WERI-Rb-1 (cell line): ENCODE data around the gene EIF4EBP3.

Source experiments
- DNase-seq: peaks from one replicate; pipeline ENCODE4 v3.0.0-alpha.2; 2020
- H3K27ac ChIP-seq: fragments of 250-450 bp; sonication (Bioruptor Pico); 2 replicates; pipeline ENCODE4 v1.5.1; 2020; ENCODE audit warnings: mild to moderate bottlenecking, moderate library complexity
- H3K27me3 ChIP-seq: fragments of 250-450 bp; sonication (Bioruptor Pico); 2 replicates; pipeline ENCODE4 v1.5.1; 2021; ENCODE audit warnings: mild to moderate bottlenecking, low read depth, moderate library complexity; ENCODE audit not compliant: insufficient read depth, severe bottlenecking
- H3K36me3 ChIP-seq: fragments of 250-450 bp; sonication (Bioruptor Pico); 2 replicates; pipeline ENCODE4 v1.5.1; 2020; ENCODE audit warnings: mild to moderate bottlenecking, moderate library complexity
- H3K4me3 ChIP-seq: 2 replicates; pipeline ENCODE4 v1.5.1; 2011; ENCODE audit warnings: low read depth, mild to moderate bottlenecking, control low read depth, low read length
- H3K9me3 ChIP-seq: fragments of 250-450 bp; sonication (Bioruptor Pico); 2 replicates; pipeline ENCODE4 v1.5.1; 2021; ENCODE audit warnings: mild to moderate bottlenecking, moderate library complexity; ENCODE audit not compliant: severe bottlenecking
- TF ChIP-seq, protein P1 (sequence below): IDR thresholded peaks from 2 replicates; pipeline ENCODE4 v1.5.1; 2011; ENCODE audit warnings: low read depth, mild to moderate bottlenecking, control low read depth, inconsistent platforms, low read length

EIF4EBP3 gene

DNA sequence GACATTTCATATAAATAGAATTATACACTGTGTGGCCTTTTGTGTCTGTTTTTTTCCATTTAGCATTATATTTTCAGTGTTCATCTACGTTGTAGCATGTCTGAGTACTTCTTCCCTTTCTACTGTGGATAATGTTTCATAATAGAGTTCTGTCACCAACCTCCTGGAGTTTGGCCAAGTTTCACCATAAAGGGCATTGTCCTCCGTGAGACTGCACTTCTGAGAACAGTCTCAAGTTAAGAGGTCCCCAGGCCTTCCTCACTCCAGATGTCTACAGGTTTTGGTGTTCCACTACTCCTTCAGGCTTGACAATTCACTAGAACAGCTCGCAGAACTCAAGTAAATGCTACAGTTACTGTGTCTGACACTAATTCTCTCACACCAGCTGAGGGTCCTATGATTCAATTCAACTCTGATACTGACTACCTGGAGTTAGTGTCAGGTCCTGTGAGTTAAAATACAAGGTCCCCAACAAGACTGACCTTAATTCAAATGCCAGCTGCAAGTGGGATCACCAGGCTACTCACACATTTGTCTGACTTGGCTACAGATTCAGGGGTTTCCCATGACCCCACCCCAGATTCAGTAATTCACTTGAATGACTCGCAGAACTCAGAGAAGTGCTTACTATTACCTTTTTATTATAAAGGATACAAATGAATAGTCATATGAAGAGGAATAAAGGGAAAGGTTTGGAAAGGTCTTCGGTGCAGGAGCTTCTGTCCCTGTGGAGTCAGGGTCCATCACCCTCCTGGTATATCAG is 48.3 kb downstream of the EIF4EBP3 start:
- no peaks in the 10 kb centered on the region for H3K9me3 ChIP-seq

DNA sequence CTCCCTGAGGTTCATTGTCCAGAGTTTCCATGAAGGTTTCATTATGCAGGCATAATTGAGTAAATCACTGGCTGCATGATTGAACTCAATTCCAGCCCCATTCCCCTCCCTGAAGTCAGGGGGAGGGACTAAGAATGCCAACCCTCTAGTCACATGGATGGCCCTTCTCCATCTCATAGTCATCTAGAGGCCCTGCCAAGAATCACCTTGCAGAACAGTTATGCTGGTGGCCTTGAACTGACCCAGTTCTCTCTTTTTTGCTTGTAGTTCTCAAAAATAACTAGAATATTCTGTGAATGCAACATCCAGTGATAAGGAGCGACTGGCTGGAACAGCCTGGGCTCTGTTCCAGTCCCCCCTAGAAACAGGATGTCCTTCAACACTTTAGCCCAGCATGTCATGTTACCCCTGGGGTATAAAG is 48.9 kb downstream of the EIF4EBP3 start:
- TF ChIP-seq, protein P1, sequence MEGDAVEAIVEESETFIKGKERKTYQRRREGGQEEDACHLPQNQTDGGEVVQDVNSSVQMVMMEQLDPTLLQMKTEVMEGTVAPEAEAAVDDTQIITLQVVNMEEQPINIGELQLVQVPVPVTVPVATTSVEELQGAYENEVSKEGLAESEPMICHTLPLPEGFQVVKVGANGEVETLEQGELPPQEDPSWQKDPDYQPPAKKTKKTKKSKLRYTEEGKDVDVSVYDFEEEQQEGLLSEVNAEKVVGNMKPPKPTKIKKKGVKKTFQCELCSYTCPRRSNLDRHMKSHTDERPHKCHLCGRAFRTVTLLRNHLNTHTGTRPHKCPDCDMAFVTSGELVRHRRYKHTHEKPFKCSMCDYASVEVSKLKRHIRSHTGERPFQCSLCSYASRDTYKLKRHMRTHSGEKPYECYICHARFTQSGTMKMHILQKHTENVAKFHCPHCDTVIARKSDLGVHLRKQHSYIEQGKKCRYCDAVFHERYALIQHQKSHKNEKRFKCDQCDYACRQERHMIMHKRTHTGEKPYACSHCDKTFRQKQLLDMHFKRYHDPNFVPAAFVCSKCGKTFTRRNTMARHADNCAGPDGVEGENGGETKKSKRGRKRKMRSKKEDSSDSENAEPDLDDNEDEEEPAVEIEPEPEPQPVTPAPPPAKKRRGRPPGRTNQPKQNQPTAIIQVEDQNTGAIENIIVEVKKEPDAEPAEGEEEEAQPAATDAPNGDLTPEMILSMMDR = no peak
- H3K27me3 ChIP-seq = no peaks in the 10 kb centered on the region
- H3K36me3 ChIP-seq = no peaks in the 10 kb centered on the region
- no peak overlapping the region for H3K27ac ChIP-seq
- no peak overlapping the region for H3K4me3 ChIP-seq
- H3K9me3 ChIP-seq = no peaks in the 10 kb centered on the region
- no peak for DNase-seq

More for the DNA sequence above, 48.3 kb downstream of the EIF4EBP3 start:
- H3K4me3 ChIP-seq = no peak overlapping the region
- H3K27me3 ChIP-seq = no peaks in the 10 kb centered on the region
- no peak for DNase-seq
- no peak overlapping the region for H3K27ac ChIP-seq
- H3K36me3 ChIP-seq = no peaks in the 10 kb centered on the region
- TF ChIP-seq, protein P1 = no peak

DNA sequence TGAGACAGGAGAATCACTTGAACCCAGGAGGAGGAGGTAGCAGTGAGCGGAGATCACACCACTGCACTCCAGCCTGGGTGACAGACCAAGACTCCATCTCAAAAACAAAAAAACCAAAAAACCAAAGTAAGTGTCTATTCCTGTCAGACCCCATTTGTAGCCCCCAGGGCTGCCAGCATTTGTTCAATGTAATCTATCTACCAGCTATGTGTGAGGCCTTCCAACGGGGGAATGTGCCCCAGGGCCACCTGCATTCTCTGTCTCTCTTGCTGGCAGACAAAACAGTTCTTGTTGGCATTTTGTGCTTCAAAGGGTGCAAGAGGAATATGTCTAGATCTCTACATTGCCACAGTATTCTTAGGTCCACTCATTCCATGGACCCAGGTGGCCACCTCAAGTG is 51.4 kb downstream of the EIF4EBP3 start:
- H3K9me3 ChIP-seq = no peaks in the 10 kb centered on the region
- no peak overlapping the region for H3K27ac ChIP-seq
- DNase-seq = no peak
- H3K4me3 ChIP-seq = no peak overlapping the region
- no peaks in the 10 kb centered on the region for H3K27me3 ChIP-seq
- no peaks in the 10 kb centered on the region for H3K36me3 ChIP-seq
- TF ChIP-seq, protein P1 = no peak
